Neural cell (in vitro differentiated cells): Measurements from ENCODE around the gene FAM219A.

ENCODE experiments used
- CTCF ChIP-seq: fragments of 450-650 bp; IDR thresholded peaks from 2 replicates; pipeline ENCODE4 v1.5.1; 2014; ENCODE audit warnings: antibody characterized with exemption, mild to moderate bottlenecking, moderate library complexity; ENCODE audit not compliant: poor library complexity, severe bottlenecking
- EP300 ChIP-seq: fragments of 450-650 bp; conservative IDR thresholded peaks from 2 replicates; pipeline ENCODE4 v1.6.1; 2014; ENCODE audit warnings: antibody characterized with exemption, mild to moderate bottlenecking, moderate library complexity; ENCODE audit not compliant: poor library complexity, severe bottlenecking
- EZH2 ChIP-seq: fragments of 200-600, 300-800 bp; shearing (Covaris generic), sonication (generic); IDR thresholded peaks from 2 replicates; pipeline ENCODE4 v1.6.1; 2014; ENCODE audit warnings: antibody characterized with exemption, low read length, borderline replicate concordance, mild to moderate bottlenecking; ENCODE audit not compliant: insufficient read depth, poor library complexity, severe bottlenecking
- MXI1 ChIP-seq: fragments of 450-650 bp; conservative IDR thresholded peaks from 2 replicates; pipeline ENCODE4 v1.6.1; 2014; ENCODE audit warnings: antibody characterized with exemption, mild to moderate bottlenecking; ENCODE audit not compliant: poor library complexity, severe bottlenecking
- POLR2AphosphoS5 ChIP-seq: IDR thresholded peaks from 2 replicates; pipeline ENCODE4 v1.6.1; 2012
- RAD21 ChIP-seq: fragments of 450-650 bp; conservative IDR thresholded peaks from 2 replicates; pipeline ENCODE4 v1.6.1; 2014; ENCODE audit warnings: antibody characterized with exemption, mild to moderate bottlenecking, moderate library complexity
- TAF1 ChIP-seq: IDR thresholded peaks from 2 replicates; pipeline ENCODE4 v1.6.1; 2012; ENCODE audit warnings: low read depth

- TF ChIP-seq CTCF (no peak), EZH2 (no peak), MXI1 (no peak), POLR2AphosphoS5 (no peak), EP300 (no peak), RAD21 (no peak), TAF1 (no peak)
Observed at GRCh38 chr9:34374339-34374738, 84.0 kb downstream of the FAM219A start.
